GM19193 (cell line): ENCODE results near the gene DLK1.

Experiments used
- POLR2A ChIP-seq: IDR thresholded peaks from 4 replicates; pipeline ENCODE4 v1.6.1; 2011; ENCODE audit not compliant: insufficient read depth, insufficient read length; ENCODE audit errors: extremely low read depth

Gene DLK1

GRCh38 chr14:100703386-100704220, 23.1 kb upstream of the DLK1 start:
- TF ChIP-seq POLR2A: no peak

- TF ChIP-seq POLR2A: no peak
Measured at GRCh38 chr14:100706200-100706599, 20.5 kb upstream of the DLK1 start.

- TF ChIP-seq POLR2A: no peak
Measured at GRCh38 chr14:100706860-100707259, 19.8 kb upstream of the DLK1 start.

GRCh38 chr14:100708425-100709288, 18.0 kb upstream of the DLK1 start:
- TF ChIP-seq POLR2A: no peak

- TF ChIP-seq POLR2A: no peak
Measured at GRCh38 chr14:100709289-100710284, 17.1 kb upstream of the DLK1 start.

- TF ChIP-seq POLR2A: no peak
Measured at GRCh38 chr14:100710391-100710790, 16.3 kb upstream of the DLK1 start.

- no peak for TF ChIP-seq POLR2A
Measured at GRCh38 chr14:100710826-100711462, 15.7 kb upstream of the DLK1 start.

GRCh38 chr14:100711493-100711892, 15.2 kb upstream of the DLK1 start:
- no peak for TF ChIP-seq POLR2A

GRCh38 chr14:100712490-100712889, 14.2 kb upstream of the DLK1 start:
- TF ChIP-seq POLR2A: no peak

GRCh38 chr14:100713705-100714104, 13.0 kb upstream of the DLK1 start:
- TF ChIP-seq POLR2A: no peak

- no peak for TF ChIP-seq POLR2A
Measured at GRCh38 chr14:100714258-100714892, 12.3 kb upstream of the DLK1 start.

GRCh38 chr14:100715332-100715731, 11.4 kb upstream of the DLK1 start:
- no peak for TF ChIP-seq POLR2A

- no peak for TF ChIP-seq POLR2A
Measured at GRCh38 chr14:100715803-100716202, 10.9 kb upstream of the DLK1 start.

GRCh38 chr14:100717386-100717785, 9.3 kb upstream of the DLK1 start:
- no peak for TF ChIP-seq POLR2A
